Ovary (tissue), 3 donors: ENCODE measurements around the gene DAZL.

Experiments used
- POLR2A ChIP-seq: fragments of 450-650 bp; IDR thresholded peaks from one replicate; pipeline ENCODE4 v1.6.1; 2017; ENCODE audit warnings: antibody characterized with exemption, mild to moderate bottlenecking, moderate library complexity
- TF ChIP-seq, protein P1 (sequence below), 3 donors: fragments of 450-650 bp in 2 of 3; fragments of 200-600 bp in 1 of 3; IDR thresholded peaks; one replicate each; pipeline versions ENCODE4 v1.5.1 to v1.8.0; 2016 to 2022; ENCODE audit warnings: antibody characterized with exemption in 3 of 3, mild to moderate bottlenecking in 1 of 3
- donor health status: DM: no; HTN: no; CAD: no.

DNA sequence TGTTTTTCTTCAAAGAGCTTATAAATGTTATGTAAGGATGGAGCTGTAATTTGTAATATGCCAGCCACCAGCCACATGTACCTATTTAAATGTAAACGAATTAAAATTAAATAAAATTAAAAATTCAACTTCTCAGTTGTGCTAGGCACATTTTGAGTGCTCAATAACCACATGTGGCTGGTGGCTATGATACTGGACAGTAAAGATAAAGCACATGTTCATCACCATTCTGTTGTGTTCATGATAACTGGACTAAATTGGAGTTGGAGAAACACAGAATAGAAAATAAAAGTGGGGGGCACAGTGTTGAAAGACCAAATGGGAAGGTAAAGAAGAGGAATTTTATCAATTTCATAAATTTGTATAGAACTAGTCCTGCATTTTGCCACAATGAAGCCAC is 49.8 kb upstream of the DAZL start:
- TF ChIP-seq, protein P1, sequence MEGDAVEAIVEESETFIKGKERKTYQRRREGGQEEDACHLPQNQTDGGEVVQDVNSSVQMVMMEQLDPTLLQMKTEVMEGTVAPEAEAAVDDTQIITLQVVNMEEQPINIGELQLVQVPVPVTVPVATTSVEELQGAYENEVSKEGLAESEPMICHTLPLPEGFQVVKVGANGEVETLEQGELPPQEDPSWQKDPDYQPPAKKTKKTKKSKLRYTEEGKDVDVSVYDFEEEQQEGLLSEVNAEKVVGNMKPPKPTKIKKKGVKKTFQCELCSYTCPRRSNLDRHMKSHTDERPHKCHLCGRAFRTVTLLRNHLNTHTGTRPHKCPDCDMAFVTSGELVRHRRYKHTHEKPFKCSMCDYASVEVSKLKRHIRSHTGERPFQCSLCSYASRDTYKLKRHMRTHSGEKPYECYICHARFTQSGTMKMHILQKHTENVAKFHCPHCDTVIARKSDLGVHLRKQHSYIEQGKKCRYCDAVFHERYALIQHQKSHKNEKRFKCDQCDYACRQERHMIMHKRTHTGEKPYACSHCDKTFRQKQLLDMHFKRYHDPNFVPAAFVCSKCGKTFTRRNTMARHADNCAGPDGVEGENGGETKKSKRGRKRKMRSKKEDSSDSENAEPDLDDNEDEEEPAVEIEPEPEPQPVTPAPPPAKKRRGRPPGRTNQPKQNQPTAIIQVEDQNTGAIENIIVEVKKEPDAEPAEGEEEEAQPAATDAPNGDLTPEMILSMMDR (IDR thresholded peaks at IDR 0.05): no peak
- TF ChIP-seq POLR2A: no peak
